GM23248 (cell line): ENCODE results near the gene CKAP5.

Experiments used
- EZH2 ChIP-seq: fragments of 200-600 bp; sonication (generic); IDR thresholded peaks from 2 replicates; pipeline ENCODE4 v1.6.1; 2018; ENCODE audit warnings: antibody characterized with exemption, mild to moderate bottlenecking; ENCODE audit not compliant: insufficient read depth, poor library complexity, severe bottlenecking
- EZH2phosphoT487 ChIP-seq: fragments of 200-600 bp; sonication (generic); IDR thresholded peaks from 2 replicates; pipeline ENCODE4 v1.6.1; 2018; ENCODE audit warnings: antibody characterized with exemption, moderate library complexity, mild to moderate bottlenecking, low read depth; ENCODE audit not compliant: insufficient read depth

DNA sequence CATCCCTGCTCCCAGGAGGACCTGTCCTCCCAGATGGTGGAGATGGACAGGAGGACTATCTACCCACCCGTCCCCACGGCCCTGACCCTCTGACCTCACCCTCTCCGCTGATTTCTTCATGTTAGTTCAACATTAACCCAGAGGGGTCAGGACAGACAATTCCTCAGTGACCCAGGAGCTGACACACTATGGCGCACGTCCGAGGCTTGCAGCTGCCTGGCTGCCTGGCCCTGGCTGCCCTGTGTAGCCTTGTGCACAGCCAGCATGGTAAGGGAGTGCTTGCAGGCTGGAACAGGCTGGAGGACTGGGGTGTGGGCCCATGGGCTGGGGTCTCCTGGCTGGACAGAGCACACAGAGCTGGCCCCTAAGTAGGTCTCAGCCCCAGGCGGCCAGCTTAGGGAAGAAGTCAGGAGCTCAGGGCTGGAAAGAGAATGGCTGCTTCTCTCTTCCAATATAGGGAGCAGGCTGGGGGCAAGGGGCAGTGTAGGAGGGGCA lies 127.0 kb downstream of the CKAP5 start, which contains the start of gene F2:
- TF ChIP-seq EZH2 (no peak), EZH2phosphoT487 (no peak)
